Calu3 (cell line): ENCODE data around the gene MYO1B. TPM values are rescaled to one million over a fixed set of nuclear protein-coding genes. Genes with fewer than 3 reads are reported as not detected.

Source experiments
- BruUV-seq: library from RNA; stranded (reverse); fragments of 400-500 nt; replicated peaks from 2 replicates; lab custom pipeline; 2021; lab: Mats Ljungman, UMichigan
- CTCF ChIA-PET: fragments of 300-600 bp; sonication (Branson Sonifier 250); formaldehyde crosslinking; loops from one replicate; lab custom pipeline; 2022; ENCODE audit warnings: antibody characterized with exemption; lab: Charles Lee
- DNase-seq: peaks from one replicate; pipeline ENCODE4 v3.0.0; 2022
- H3K27ac Mint-ChIP-seq: one replicate; pipeline ENCODE4 v1.8.0; 2022; ENCODE audit warnings: mixed read lengths; ENCODE audit not compliant: unreplicated experiment
- H3K27me3 Mint-ChIP-seq: one replicate; pipeline ENCODE4 v1.8.0; 2022; ENCODE audit warnings: mixed read lengths; ENCODE audit not compliant: unreplicated experiment
- H3K36me3 Mint-ChIP-seq: one replicate; pipeline ENCODE4 v1.8.0; 2022; ENCODE audit warnings: mild to moderate bottlenecking, moderate library complexity, mixed read lengths; ENCODE audit not compliant: insufficient read depth, unreplicated experiment
- H3K4me1 Mint-ChIP-seq: one replicate; pipeline ENCODE4 v1.8.0; 2022; ENCODE audit warnings: mild to moderate bottlenecking, low read depth, mixed read lengths; ENCODE audit not compliant: unreplicated experiment
- H3K4me3 Mint-ChIP-seq: one replicate; pipeline ENCODE4 v1.8.0; 2022; ENCODE audit warnings: mild to moderate bottlenecking, low read depth, moderate library complexity, mixed read lengths; ENCODE audit not compliant: unreplicated experiment
- H3K9me3 Mint-ChIP-seq: one replicate; pipeline ENCODE4 v1.8.0; 2022; ENCODE audit warnings: low read depth, mixed read lengths; ENCODE audit not compliant: unreplicated experiment
- intact Hi-C: fragments of 100-400 bp; cut with micrococcal nuclease; formaldehyde crosslinking; loops from one replicate; pipeline ENCODE4 v1.10.0; 2022; ENCODE audit not compliant: unreplicated experiment
- total RNA-seq: library from RNA; stranded (reverse); gene quantifications from 2 replicates; pipeline ENCODE4 v1.2.3, GENCODE V29; 2022
- TF ChIP-seq, protein P1 (sequence below): fragments of 200-600 bp; IDR thresholded peaks from one replicate; pipeline ENCODE4 v1.8.0; 2022; ENCODE audit warnings: antibody characterized with exemption; ENCODE audit not compliant: unreplicated experiment

Gene MYO1B
- total RNA-seq, 1 experiment from 2014 or later = 64.5 TPM

DNA sequence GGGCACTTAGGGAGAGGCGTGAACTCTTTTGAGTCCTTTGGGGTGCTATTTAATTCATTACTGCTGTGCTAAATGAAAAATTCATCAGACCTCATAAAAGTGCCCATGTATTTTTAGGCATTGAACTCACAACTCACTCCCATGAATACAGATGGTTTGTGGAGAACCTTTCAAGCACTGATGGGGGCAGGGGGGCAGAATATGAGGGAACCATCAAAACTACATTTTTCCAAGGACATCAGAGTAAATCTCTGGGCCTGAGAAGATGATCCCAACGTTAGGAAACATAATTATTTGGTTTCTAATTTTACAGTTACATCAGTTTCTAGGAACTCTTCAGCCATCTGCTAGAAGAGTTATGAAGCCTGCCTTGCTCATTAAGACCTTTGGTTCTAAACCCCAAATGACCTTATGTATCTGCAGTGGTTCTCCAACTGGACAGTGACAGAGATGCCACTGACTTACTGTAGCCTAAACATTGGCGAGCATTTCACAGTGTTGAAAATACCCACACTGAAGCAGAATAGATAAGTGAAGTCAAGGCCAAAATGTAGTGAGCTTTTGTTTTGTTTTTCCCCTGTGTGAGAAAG is 90.8 kb downstream of the MYO1B start:
- Mint-ChIP-seq H3K36me3 (no peaks in the 10 kb centered on the region), H3K9me3 (no peaks in the 10 kb centered on the region)

DNA sequence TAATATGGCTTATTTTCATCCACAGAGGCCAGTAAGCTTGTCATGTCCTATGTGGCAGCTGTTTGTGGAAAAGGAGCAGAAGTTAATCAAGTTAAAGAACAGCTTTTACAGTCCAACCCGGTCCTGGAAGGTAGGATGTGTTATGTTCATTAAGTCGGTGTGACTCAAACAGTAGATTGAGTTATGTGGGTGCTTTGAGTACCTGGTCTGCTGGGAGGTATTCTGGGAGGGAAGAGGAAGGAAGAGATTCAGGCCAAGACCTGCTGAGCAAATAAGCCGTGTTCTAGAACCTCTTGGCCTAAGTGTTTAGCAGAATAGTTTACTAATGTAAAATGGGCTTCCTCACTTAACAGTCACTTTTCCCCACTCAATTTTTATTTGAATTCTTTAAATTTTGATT is 96.2 kb downstream of the MYO1B start:
- no peaks in the 10 kb centered on the region for H3K9me3 Mint-ChIP-seq
- CTCF ChIA-PET = no interaction called here
- no peaks in the 10 kb centered on the region for H3K36me3 Mint-ChIP-seq
- intact Hi-C loops = no loop called here
- H3K27ac Mint-ChIP-seq = no peak overlapping the region
- no peak for DNase-seq
- BruUV-seq = no TSS peak
- peaks cover 8% of the 10 kb centered on the region for H3K4me1 Mint-ChIP-seq
- H3K4me3 Mint-ChIP-seq = no peak overlapping the region
- TF ChIP-seq, protein P1, sequence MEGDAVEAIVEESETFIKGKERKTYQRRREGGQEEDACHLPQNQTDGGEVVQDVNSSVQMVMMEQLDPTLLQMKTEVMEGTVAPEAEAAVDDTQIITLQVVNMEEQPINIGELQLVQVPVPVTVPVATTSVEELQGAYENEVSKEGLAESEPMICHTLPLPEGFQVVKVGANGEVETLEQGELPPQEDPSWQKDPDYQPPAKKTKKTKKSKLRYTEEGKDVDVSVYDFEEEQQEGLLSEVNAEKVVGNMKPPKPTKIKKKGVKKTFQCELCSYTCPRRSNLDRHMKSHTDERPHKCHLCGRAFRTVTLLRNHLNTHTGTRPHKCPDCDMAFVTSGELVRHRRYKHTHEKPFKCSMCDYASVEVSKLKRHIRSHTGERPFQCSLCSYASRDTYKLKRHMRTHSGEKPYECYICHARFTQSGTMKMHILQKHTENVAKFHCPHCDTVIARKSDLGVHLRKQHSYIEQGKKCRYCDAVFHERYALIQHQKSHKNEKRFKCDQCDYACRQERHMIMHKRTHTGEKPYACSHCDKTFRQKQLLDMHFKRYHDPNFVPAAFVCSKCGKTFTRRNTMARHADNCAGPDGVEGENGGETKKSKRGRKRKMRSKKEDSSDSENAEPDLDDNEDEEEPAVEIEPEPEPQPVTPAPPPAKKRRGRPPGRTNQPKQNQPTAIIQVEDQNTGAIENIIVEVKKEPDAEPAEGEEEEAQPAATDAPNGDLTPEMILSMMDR = no peak
- no peaks in the 10 kb centered on the region for H3K27me3 Mint-ChIP-seq

More for the DNA sequence above, 90.8 kb downstream of the MYO1B start:
- intact Hi-C loops = no loop called here
- H3K27ac Mint-ChIP-seq = no peak overlapping the region
- no peak overlapping the region for H3K4me3 Mint-ChIP-seq
- no peaks in the 10 kb centered on the region for H3K27me3 Mint-ChIP-seq
- H3K4me1 Mint-ChIP-seq = no peaks in the 10 kb centered on the region
- TF ChIP-seq, protein P1 = no peak
- BruUV-seq = no TSS peak
- CTCF ChIA-PET = no interaction called here
- no peak for DNase-seq

DNA sequence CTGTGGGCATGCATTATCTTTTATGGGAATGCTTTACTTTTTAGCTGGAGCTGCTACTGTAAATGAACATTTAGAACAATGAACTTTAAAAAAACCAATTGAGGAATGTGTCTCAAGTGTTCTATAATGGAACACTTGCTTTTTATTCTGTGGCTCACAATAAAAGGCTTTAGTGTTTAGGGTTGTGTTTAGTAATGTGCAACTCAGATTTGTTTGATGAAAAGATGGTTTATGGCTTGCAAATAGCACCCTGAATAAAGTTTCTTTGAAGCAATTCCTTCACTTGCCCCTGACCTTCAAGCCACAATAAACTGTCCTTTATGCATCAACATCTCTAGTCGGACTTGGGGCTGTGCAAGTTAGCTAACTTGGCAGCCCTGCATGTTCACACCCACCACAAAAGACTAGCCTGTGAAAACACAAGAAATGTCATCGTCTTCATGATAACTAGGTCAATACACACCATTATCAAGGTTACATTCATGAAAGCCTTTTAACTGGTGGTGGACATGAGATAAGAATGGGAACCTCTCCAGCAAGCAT is 98.7 kb downstream of the MYO1B start:
- BruUV-seq = no TSS peak

DNA sequence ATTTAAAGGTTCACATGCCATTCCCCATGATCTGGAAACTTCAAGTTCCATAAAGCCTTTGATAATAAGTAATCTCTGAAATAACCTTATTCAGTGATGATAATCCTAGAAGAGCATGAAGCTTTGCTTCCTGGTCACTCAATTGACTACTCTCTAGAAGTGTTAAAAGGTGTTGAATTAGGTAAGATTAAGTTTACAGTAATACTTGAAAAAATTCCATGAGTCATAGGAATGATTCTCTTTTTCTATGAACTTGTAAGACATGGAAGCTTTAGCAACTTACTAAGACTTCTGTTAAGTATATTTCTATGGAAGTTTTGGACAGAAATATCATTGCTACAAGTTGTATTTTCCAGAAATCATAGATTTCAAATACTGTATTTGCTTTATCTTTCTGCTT is 100.6 kb downstream of the MYO1B start:
- intact Hi-C loops = no loop called here
- Mint-ChIP-seq H3K4me1 (peaks cover 8% of the 10 kb centered on the region), H3K4me3 (no peak overlapping the region), H3K36me3 (peaks cover 4% of the 10 kb centered on the region), H3K27ac (no peak overlapping the region), H3K27me3 (no peaks in the 10 kb centered on the region), H3K9me3 (no peaks in the 10 kb centered on the region)
- no TSS peak for BruUV-seq
- no peak for DNase-seq
- CTCF ChIA-PET = interaction anchor here (0.5 to 1.2 kb wide), 3 partner anchors 127 to 174 kb away, joined by 3 read pairs; no protein-coding TSS in a partner anchor
- TF ChIP-seq, protein P1 = no peak

More for the DNA sequence above, 98.7 kb downstream of the MYO1B start:
- H3K4me3 Mint-ChIP-seq = no peak overlapping the region
- intact Hi-C loops = no loop called here
- H3K9me3 Mint-ChIP-seq = no peaks in the 10 kb centered on the region
- CTCF ChIA-PET = no interaction called here
- H3K27ac Mint-ChIP-seq = no peak overlapping the region
- H3K27me3 Mint-ChIP-seq = no peaks in the 10 kb centered on the region
- H3K4me1 Mint-ChIP-seq = peaks cover 8% of the 10 kb centered on the region
- TF ChIP-seq, protein P1 = no peak
- DNase-seq = no peak
- H3K36me3 Mint-ChIP-seq = peaks cover 4% of the 10 kb centered on the region
